Nephron progenitor cell (in vitro differentiated cells): ENCODE results near the gene TBX1.

ENCODE experiments used
- DNase-seq: peaks from one replicate; pipeline ENCODE4 v3.0.0; 2021
- H3K27ac Mint-ChIP-seq: 2 replicates; pipeline ENCODE4 v1.8.0; 2021; ENCODE audit warnings: mild to moderate bottlenecking, moderate library complexity, mixed read lengths
- H3K27me3 Mint-ChIP-seq: 2 replicates; pipeline ENCODE4 v1.8.0; 2021; ENCODE audit warnings: mild to moderate bottlenecking, low read depth, mixed read lengths; ENCODE audit not compliant: poor library complexity
- H3K36me3 Mint-ChIP-seq: 2 replicates; pipeline ENCODE4 v1.8.0; 2021; ENCODE audit warnings: low read depth, mixed read lengths
- H3K4me1 Mint-ChIP-seq: 2 replicates; pipeline ENCODE4 v1.8.0; 2021; ENCODE audit warnings: mixed read lengths
- H3K4me3 Mint-ChIP-seq: 2 replicates; pipeline ENCODE4 v1.8.0; 2021; ENCODE audit warnings: mild to moderate bottlenecking, moderate library complexity, mixed read lengths
- H3K9me3 Mint-ChIP-seq: 2 replicates; pipeline ENCODE4 v1.8.0; 2021; ENCODE audit warnings: mild to moderate bottlenecking, moderate library complexity, mixed read lengths
- TF ChIP-seq, protein P1 (sequence below): fragments of 200-600 bp; sonication (generic); IDR thresholded peaks from 2 replicates; pipeline ENCODE4 v1.5.0; 2021; ENCODE audit warnings: antibody characterized with exemption

TBX1 gene

DNA sequence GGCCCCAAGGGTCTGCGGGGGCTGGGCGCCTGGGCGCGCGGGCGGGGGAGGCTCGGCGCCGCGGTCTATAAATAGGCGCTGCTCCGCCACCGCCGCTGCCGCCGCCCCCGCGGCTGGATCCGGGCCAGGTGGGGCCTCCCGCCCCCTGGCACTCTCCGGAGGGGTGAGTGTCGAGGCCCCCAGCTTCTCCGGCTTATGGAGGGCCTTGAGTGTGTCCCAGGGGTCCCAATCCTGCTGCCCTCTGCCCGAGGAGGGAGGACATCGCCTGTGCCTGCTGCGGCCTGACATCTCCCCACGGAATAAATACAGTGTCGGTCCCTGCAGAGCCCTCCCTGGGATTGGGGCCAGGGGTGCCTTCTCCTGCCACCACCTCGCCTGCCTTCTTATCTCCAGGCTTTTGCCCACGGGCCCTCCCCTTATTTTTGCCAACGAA is 41.5 kb upstream of the TBX1 start:
- DNase-seq, result no peak
- Mint-ChIP-seq H3K36me3 (peaks cover 13% of the 10 kb centered on the region), H3K27me3 (peaks cover 75% of the 10 kb centered on the region), H3K27ac (no peak overlapping the region), H3K4me1 (peaks cover 26% of the 10 kb centered on the region), H3K9me3 (peaks cover 11% of the 10 kb centered on the region), H3K4me3 (peak overlapping the region; percentile 76)
- TF ChIP-seq, protein P1, sequence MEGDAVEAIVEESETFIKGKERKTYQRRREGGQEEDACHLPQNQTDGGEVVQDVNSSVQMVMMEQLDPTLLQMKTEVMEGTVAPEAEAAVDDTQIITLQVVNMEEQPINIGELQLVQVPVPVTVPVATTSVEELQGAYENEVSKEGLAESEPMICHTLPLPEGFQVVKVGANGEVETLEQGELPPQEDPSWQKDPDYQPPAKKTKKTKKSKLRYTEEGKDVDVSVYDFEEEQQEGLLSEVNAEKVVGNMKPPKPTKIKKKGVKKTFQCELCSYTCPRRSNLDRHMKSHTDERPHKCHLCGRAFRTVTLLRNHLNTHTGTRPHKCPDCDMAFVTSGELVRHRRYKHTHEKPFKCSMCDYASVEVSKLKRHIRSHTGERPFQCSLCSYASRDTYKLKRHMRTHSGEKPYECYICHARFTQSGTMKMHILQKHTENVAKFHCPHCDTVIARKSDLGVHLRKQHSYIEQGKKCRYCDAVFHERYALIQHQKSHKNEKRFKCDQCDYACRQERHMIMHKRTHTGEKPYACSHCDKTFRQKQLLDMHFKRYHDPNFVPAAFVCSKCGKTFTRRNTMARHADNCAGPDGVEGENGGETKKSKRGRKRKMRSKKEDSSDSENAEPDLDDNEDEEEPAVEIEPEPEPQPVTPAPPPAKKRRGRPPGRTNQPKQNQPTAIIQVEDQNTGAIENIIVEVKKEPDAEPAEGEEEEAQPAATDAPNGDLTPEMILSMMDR, result no peak

DNA sequence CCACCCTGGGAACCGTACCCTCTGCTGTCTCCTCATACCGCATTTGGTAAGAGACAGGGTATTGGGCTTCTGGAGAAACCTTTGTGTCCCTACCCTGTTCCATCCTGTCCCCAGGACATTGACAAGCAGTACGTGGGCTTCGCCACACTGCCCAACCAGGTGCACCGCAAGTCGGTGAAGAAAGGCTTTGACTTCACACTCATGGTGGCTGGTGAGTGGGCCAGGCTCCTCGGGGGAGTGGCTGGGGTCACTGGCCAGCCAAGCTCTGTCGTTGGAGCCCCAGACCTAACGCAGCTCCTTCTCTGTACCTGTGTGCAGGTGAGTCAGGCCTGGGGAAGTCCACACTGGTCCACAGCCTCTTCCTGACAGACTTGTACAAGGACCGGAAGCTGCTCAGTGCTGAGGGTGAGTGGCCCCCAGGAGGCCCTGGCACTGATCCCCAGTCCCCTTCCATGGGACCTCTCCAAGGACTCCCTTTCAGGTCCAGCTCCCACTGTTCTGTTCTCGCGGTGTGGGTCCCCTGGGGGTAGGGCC is 41.0 kb upstream of the TBX1 start:
- Mint-ChIP-seq H3K36me3 (peaks cover 13% of the 10 kb centered on the region), H3K27me3 (peaks cover 78% of the 10 kb centered on the region)
- TF ChIP-seq, protein P1, result no peak

DNA sequence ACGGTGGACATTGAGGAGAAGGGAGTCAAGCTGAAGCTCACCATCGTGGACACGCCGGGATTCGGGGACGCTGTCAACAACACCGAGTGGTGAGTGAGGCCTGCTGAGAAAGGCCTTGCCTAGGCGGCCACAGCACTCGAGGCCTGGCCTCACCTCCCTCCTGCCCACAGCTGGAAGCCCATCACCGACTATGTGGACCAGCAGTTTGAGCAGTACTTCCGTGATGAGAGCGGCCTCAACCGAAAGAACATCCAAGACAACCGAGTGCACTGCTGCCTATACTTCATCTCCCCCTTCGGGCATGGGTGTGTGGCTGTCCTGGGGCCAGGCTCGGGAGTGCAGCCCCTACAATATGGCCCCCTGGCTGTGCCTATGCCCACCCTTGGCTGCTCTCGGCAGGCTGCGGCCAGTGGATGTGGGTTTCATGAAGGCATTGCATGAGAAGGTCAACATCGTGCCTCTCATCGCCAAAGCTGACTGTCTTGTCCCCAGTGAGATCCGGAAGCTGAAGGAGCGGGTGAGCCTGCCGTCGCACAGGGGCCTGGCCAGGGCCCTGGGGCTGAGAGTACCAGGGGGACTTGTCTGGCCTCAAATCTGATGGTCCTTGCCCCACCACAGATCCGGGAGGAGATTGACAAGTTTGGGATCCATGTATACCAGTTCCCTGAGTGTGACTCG is 40.3 kb upstream of the TBX1 start:
- TF ChIP-seq, protein P1, result no peak
- peak; percentile 1 for DNase-seq
- H3K27me3 Mint-ChIP-seq, result peaks cover 79% of the 10 kb centered on the region
- no peak overlapping the region for H3K4me3 Mint-ChIP-seq
- H3K9me3 Mint-ChIP-seq, result peaks cover 17% of the 10 kb centered on the region
- peaks cover 30% of the 10 kb centered on the region for H3K4me1 Mint-ChIP-seq
- H3K27ac Mint-ChIP-seq, result no peak overlapping the region
- H3K36me3 Mint-ChIP-seq, result peaks cover 13% of the 10 kb centered on the region

More for the DNA sequence above, 41.0 kb upstream of the TBX1 start:
- Mint-ChIP-seq H3K4me1 (peaks cover 27% of the 10 kb centered on the region), H3K4me3 (peak overlapping the region; percentile 76), H3K27ac (no peak overlapping the region), H3K9me3 (peaks cover 11% of the 10 kb centered on the region)
- peak; percentile 9 for DNase-seq

DNA sequence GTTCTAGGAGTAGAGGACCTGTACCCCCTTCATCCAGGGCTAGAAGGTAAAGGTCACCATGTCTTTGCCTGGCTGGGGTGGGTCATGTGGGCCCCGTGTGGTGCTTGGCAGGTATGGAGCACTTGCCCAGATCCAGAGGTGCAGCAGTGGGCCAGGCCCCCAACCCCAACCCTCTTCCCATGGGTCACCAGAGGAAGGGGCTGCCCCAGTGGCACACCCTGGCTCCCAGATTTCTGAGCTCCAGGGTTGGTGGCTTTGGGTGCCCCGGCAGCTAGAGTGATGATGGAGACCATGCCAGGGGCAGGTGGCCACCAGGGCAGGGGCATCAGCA is 39.6 kb upstream of the TBX1 start:
- TF ChIP-seq, protein P1, result no peak
- H3K4me3 Mint-ChIP-seq, result no peak overlapping the region
- peaks cover 30% of the 10 kb centered on the region for H3K4me1 Mint-ChIP-seq
- DNase-seq, result no peak
- peaks cover 81% of the 10 kb centered on the region for H3K27me3 Mint-ChIP-seq
- H3K9me3 Mint-ChIP-seq, result peaks cover 21% of the 10 kb centered on the region
- peaks cover 13% of the 10 kb centered on the region for H3K36me3 Mint-ChIP-seq
- H3K27ac Mint-ChIP-seq, result no peak overlapping the region

DNA sequence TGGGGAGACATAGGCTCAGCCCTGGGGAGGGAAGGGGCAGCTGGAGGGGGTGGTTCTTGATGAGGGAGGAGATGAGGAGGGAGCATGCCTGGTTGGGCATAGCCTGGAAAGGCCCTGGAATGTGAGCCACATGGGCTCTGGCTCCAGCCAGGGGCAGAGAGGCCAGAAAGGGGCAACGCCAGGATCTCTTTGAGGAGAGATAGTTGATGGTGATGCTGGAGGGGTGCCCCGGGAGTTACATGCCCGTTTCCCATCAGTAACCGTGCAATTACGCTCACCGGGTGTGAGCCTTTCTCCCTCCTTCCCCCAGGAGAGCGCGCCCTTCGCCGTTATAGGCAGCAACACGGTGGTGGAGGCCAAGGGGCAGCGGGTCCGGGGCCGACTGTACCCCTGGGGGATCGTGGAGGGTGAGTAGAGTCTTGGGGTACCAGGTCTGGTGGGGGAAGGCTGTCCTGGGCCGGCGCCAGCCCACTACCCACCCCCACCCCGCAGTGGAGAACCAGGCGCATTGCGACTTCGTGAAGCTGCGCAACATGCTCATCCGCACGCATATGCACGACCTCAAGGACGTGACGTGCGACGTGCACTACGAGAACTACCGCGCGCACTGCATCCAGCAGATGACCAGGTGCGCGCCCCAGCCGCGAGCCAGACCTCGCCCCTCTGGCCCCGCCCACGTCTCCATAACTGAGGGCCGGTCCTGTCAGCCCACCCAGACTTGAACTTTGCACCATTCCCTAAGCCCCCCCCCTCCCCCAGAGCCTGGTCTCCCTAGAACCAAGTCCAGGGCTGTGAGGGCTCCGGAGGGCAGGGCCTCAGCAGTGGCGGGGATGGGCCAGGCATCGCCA is 39.0 kb upstream of the TBX1 start:
- Mint-ChIP-seq H3K9me3 (peaks cover 21% of the 10 kb centered on the region), H3K27me3 (peaks cover 85% of the 10 kb centered on the region), H3K4me3 (peak overlapping the region; percentile 23), H3K4me1 (peaks cover 30% of the 10 kb centered on the region), H3K36me3 (peaks cover 13% of the 10 kb centered on the region), H3K27ac (no peak overlapping the region)
- DNase-seq, result peak; percentile 1
- TF ChIP-seq, protein P1, result no peak
